Measurements from ENCODE around the gene CYP4B1.

The CYP4B1 gene

DNA sequence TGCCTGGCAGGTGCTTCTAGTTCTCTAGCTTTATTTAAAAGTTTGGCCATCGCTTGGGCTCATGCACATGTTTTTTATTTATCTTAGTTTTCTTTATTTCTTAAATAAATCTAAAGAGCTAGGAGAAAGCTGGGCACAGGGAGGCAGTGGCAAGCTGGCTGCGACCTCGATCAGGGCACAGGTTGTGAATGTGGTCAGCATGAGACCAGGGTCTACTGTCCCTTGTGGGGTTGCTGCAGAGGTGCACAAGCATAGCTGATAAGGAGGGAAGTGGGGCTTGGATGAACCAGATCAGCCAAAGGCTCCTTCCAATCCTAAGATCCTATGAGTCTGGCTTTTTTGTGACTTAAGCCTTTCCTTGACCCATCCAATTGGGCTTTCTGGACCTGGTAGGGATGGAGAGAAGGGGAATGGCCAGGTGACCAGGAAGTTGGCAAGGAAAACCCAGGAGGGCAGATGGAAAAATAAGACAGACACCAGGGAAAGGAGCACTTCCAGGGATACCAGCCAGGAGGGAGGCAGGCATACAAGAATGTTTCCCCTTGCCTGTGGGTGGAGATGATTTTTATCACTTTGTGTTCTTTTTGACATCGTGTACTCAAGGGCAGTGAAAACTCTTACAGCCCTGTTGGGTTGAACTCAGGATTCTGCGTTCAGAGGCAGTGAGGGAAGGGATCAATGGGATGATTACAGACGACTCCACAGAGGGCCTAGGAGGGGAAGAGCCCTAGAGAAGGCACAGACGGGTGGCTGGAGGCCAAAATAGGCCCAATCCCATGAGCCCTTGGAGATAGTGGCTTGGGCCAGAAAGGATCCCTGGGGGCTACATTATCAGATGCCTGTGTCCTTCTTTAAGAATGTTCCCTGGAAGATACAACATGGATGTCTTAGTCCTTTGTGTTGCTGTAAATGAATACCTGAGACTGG, 8.5 kb downstream of the CYP4B1 start:
- 90% methylated on average over 6 of the region's 7 CpGs for WGBS
- Histone ChIP-seq H3K9ac (ENCODE audit: low read depth, low read length) (no peak overlapping the region), H3K4me3 (ENCODE audit: low read length) (no peak overlapping the region), H3K27ac (ENCODE audit: low read depth, low read length) (no peak overlapping the region), H3K9me3 (ENCODE audit: insufficient read depth, low read depth, low read length) (no peaks in the 10 kb centered on the region), H3K27me3 (ENCODE audit: insufficient read depth, low read length) (no peaks in the 10 kb centered on the region), H3K4me1 (ENCODE audit: insufficient read depth, low read length) (no peaks in the 10 kb centered on the region), H3K36me3 (ENCODE audit: insufficient read depth, low read length) (no peaks in the 10 kb centered on the region)

DNA sequence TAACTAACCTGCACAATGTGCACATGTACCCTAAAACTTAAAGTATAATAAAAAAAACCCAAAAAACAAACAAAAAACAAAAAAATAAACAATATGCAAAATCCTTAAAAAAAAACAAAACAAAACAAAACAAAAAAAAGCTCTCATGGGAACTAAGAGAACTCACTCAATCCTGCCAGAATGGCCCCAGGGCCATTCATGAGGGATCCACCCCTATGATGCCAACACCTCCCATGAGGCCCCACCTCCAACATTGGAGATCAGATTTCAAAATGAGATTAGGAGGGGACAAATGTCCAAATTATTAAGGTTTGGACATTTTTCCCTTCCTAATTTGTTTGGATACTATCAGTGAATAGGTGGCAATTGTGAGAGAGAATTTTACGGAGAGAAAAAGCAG, 10.2 kb downstream of the CYP4B1 start:
- no CpG with 5 or more reads among the region's 1 CpG for WGBS
- no peaks in the 10 kb centered on the region for H3K9me3 ChIP-seq (ENCODE audit: insufficient read depth, low read depth, low read length)
- no peak overlapping the region for H3K9ac ChIP-seq (ENCODE audit: low read depth, low read length)
- no peak overlapping the region for H3K4me3 ChIP-seq (ENCODE audit: low read length)
- H3K27ac ChIP-seq (ENCODE audit: low read depth, low read length): no peak overlapping the region
- H3K27me3 ChIP-seq (ENCODE audit: insufficient read depth, low read length): no peaks in the 10 kb centered on the region
- no peaks in the 10 kb centered on the region for H3K36me3 ChIP-seq (ENCODE audit: insufficient read depth, low read length)
- H3K4me1 ChIP-seq (ENCODE audit: insufficient read depth, low read length): no peaks in the 10 kb centered on the region

DNA sequence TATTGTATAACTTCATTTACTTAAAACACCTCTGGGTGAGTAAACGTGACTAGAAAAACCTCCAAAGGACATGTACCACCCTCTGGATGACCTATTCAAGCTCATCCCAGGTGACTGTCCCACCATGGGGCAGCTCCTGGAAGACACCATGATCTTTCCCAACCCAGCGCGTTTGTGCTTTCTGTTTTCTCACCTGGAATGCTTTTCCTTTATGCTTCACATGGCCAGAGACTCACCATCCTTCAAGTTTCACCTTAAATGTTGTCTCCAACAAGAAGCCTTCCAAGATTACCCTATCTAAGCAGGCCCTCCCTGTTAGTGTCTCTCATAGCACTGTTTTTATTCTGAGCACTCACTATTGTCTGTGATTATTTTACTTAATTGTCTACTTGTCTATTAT, 11.1 kb downstream of the CYP4B1 start:
- 92% methylated on average over 3 of the region's 3 CpGs for WGBS
- H3K27ac ChIP-seq (ENCODE audit: low read depth, low read length): no peak overlapping the region
- no peak overlapping the region for H3K4me3 ChIP-seq (ENCODE audit: low read length)
- H3K4me1 ChIP-seq (ENCODE audit: insufficient read depth, low read length): no peaks in the 10 kb centered on the region
- H3K9me3 ChIP-seq (ENCODE audit: insufficient read depth, low read depth, low read length): no peaks in the 10 kb centered on the region
- H3K27me3 ChIP-seq (ENCODE audit: insufficient read depth, low read length): no peaks in the 10 kb centered on the region
- no peak overlapping the region for H3K9ac ChIP-seq (ENCODE audit: low read depth, low read length)
- no peaks in the 10 kb centered on the region for H3K36me3 ChIP-seq (ENCODE audit: insufficient read depth, low read length)

DNA sequence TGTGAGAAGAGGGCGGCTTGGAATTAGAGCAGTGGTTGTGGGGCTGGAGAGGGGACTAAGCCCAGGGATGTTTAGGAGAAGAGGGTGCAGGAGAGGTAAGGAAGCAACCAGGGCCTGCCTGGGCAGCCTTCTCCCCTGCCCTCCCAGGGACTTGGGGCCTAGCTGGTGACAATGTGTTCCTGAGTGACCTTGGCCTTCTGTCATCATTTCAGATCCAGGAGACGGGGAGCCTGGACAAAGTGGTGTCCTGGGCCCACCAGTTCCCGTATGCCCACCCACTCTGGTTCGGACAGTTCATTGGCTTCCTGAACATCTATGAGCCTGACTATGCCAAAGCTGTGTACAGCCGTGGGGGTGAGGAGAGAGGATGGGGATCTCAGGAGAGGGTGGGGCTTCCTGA, 11.8 kb downstream of the CYP4B1 start:
- Histone ChIP-seq H3K4me1 (ENCODE audit: insufficient read depth, low read length) (no peaks in the 10 kb centered on the region), H3K27ac (ENCODE audit: low read depth, low read length) (no peak overlapping the region), H3K9me3 (ENCODE audit: insufficient read depth, low read depth, low read length) (no peaks in the 10 kb centered on the region), H3K4me3 (ENCODE audit: low read length) (no peak overlapping the region), H3K9ac (ENCODE audit: low read depth, low read length) (no peak overlapping the region), H3K27me3 (ENCODE audit: insufficient read depth, low read length) (no peaks in the 10 kb centered on the region), H3K36me3 (ENCODE audit: insufficient read depth, low read length) (no peaks in the 10 kb centered on the region)
- WGBS: 93% methylated on average over 5 of the region's 5 CpGs

DNA sequence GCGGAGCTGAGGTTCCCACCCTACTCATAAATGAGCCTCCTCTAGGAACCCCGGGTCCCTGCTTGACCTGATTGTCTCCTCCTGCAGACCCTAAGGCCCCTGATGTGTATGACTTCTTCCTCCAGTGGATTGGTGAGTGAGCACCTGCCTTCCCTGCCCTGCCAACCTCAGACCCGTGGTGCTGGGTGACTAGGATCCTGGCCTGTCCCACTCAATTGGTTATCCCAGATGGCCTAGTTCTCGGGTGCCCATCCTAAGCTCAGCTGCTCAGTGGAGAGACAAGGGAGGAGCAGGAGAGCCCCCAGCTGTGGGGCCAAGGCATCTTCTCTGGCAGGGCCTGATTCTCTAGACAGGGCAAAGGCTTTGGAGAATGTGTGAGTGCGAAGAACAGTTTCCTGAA, 12.2 kb downstream of the CYP4B1 start:
- 87% methylated on average over 5 of the region's 5 CpGs for WGBS
- Histone ChIP-seq H3K9ac (ENCODE audit: low read depth, low read length) (no peak overlapping the region), H3K9me3 (ENCODE audit: insufficient read depth, low read depth, low read length) (no peaks in the 10 kb centered on the region)

DNA sequence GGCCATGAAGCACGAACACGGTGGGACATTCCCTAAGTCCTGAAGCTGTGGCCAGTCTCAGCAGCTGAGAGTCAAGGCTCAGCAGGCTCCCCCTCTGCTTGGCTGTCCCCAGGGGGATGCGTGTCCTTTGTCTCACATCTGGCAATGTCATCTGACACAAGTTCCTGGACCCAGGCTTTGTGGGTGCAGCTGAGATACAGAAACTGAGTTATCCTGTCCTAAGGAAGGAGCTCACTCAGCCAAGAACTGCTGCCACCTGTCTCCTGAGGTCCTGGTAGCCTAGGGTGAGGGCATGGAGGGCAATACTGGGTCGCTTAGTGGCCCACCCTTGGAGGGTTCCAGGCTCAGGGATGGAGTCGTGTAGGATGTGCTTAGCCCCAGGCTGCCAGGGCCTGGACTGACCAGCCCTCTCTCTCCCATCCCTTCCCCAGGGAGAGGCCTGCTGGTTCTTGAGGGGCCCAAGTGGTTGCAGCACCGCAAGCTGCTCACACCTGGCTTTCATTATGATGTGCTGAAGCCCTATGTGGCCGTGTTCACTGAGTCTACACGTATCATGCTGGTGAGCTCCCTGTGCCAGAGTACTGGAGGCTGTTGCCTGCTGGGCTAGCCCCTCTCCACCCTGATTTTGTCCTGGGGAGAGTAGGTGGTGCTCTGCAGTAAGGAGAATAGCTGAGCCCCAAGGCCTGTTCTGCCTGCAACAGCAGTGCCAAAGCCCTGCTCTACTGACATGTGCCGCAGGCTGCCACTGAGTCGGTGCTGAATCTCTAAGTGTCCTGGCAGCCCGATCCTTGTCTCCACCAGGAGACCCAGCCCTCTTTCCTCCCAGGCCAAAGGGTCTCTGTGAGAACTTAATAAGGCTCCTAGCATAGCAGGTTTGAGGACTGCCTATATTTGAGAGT, 13.5 kb downstream of the CYP4B1 start:
- Histone ChIP-seq H3K9me3 (ENCODE audit: insufficient read depth, low read depth, low read length) (no peaks in the 10 kb centered on the region), H3K36me3 (ENCODE audit: insufficient read depth, low read length) (no peaks in the 10 kb centered on the region), H3K4me3 (ENCODE audit: low read length) (no peak overlapping the region), H3K27ac (ENCODE audit: low read depth, low read length) (no peak overlapping the region), H3K9ac (ENCODE audit: low read depth, low read length) (no peak overlapping the region), H3K4me1 (ENCODE audit: insufficient read depth, low read length) (no peaks in the 10 kb centered on the region), H3K27me3 (ENCODE audit: insufficient read depth, low read length) (no peaks in the 10 kb centered on the region)
- WGBS: 94% methylated on average over 11 of the region's 11 CpGs

More for the DNA sequence above, 12.2 kb downstream of the CYP4B1 start:
- Histone ChIP-seq H3K36me3 (ENCODE audit: insufficient read depth, low read length) (no peaks in the 10 kb centered on the region), H3K4me3 (ENCODE audit: low read length) (no peak overlapping the region), H3K27me3 (ENCODE audit: insufficient read depth, low read length) (no peaks in the 10 kb centered on the region), H3K27ac (ENCODE audit: low read depth, low read length) (no peak overlapping the region), H3K4me1 (ENCODE audit: insufficient read depth, low read length) (no peaks in the 10 kb centered on the region)

DNA sequence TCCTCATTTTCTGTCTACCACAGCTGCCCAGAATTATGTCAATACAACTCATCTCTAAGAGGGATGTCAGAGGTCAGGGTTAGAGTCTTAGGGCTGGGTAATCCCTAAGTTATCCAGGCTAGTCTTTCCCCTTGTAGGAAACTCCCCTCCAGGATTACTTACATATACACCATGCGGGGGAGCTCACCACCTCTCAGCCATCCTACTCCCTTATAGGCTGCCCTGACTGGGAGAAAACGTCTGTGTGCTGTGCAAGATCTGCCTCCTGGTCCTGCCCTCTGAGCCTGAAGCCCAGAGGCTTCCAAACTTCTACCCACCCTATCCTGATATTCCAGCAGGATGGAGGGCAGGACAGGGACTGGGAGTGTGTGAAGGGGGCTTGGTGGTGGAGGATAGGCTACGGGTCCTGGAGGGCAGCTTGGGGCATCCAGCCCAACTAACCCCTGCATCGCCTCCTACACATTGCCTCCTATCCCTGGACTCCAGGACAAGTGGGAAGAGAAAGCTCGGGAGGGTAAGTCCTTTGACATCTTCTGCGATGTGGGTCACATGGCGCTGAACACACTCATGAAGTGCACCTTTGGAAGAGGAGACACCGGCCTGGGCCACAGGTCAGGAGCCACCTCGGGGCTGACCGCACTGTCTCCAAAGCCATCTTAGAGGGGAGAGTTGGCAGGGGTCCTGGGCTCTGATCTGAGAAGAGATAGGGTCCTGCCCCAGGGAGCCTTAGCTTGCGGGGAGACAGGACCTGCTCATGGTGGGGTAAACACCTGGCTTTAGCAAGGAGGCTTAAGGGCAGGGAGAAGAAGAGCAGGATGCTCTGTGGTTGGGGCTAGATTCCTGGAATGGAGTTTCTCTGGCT, 14.4 kb downstream of the CYP4B1 start:
- Histone ChIP-seq H3K36me3 (ENCODE audit: insufficient read depth, low read length) (no peaks in the 10 kb centered on the region), H3K27me3 (ENCODE audit: insufficient read depth, low read length) (no peaks in the 10 kb centered on the region), H3K9ac (ENCODE audit: low read depth, low read length) (no peak overlapping the region), H3K4me3 (ENCODE audit: low read length) (no peak overlapping the region), H3K9me3 (ENCODE audit: insufficient read depth, low read depth, low read length) (no peaks in the 10 kb centered on the region), H3K4me1 (ENCODE audit: insufficient read depth, low read length) (no peaks in the 10 kb centered on the region), H3K27ac (ENCODE audit: low read depth, low read length) (no peak overlapping the region)
- 92% methylated on average over 9 of the region's 11 CpGs for WGBS

DNA sequence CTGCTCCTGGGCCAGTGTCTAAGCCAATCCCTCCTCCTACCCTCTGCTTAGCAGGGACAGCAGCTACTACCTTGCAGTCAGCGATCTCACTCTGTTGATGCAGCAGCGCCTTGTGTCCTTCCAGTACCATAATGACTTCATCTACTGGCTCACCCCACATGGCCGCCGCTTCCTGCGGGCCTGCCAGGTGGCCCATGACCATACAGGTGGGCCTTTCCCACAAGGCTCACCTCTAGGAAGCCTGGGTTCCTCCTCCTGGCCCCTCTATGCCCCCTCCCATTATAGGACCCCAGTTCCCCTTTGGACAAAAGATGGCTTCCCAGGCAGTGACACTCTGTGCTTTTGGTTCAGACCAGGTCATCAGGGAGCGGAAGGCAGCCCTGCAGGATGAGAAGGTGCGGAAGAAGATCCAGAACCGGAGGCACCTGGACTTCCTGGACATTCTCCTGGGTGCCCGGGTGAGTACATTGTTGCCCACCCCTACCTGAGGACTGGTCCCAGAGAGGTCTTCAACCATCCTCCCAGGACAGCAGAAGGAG, 15.1 kb downstream of the CYP4B1 start:
- 91% methylated on average over 9 of the region's 9 CpGs for WGBS
- H3K4me1 ChIP-seq (ENCODE audit: insufficient read depth, low read length): no peaks in the 10 kb centered on the region
- no peak overlapping the region for H3K4me3 ChIP-seq (ENCODE audit: low read length)
- no peaks in the 10 kb centered on the region for H3K36me3 ChIP-seq (ENCODE audit: insufficient read depth, low read length)
- H3K9ac ChIP-seq (ENCODE audit: low read depth, low read length): no peak overlapping the region
- H3K27ac ChIP-seq (ENCODE audit: low read depth, low read length): no peak overlapping the region
- H3K27me3 ChIP-seq (ENCODE audit: insufficient read depth, low read length): no peaks in the 10 kb centered on the region
- no peaks in the 10 kb centered on the region for H3K9me3 ChIP-seq (ENCODE audit: insufficient read depth, low read depth, low read length)

DNA sequence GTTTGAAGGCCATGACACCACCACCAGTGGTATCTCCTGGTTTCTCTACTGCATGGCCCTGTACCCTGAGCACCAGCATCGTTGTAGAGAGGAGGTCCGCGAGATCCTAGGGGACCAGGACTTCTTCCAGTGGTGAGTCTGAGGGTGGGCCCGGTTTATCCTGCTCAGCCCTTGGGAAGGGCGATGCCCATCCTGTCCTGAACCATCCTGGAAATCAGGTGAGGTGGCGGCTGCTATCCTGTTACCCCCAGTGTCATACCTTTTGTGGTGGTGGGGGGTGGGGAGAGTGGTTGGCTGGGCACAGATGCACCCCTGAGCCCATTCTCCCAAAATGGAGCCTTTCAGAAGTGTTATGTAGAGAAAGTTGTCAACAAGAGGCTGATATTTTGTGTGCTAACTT, 16.3 kb downstream of the CYP4B1 start:
- no peak overlapping the region for H3K4me3 ChIP-seq (ENCODE audit: low read length)
- H3K9me3 ChIP-seq (ENCODE audit: insufficient read depth, low read depth, low read length): no peaks in the 10 kb centered on the region
- H3K27me3 ChIP-seq (ENCODE audit: insufficient read depth, low read length): no peaks in the 10 kb centered on the region
- no peak overlapping the region for H3K27ac ChIP-seq (ENCODE audit: low read depth, low read length)
- 91% methylated on average over 6 of the region's 6 CpGs for WGBS
- H3K9ac ChIP-seq (ENCODE audit: low read depth, low read length): no peak overlapping the region
- H3K36me3 ChIP-seq (ENCODE audit: insufficient read depth, low read length): no peaks in the 10 kb centered on the region
- no peaks in the 10 kb centered on the region for H3K4me1 ChIP-seq (ENCODE audit: insufficient read depth, low read length)

DNA sequence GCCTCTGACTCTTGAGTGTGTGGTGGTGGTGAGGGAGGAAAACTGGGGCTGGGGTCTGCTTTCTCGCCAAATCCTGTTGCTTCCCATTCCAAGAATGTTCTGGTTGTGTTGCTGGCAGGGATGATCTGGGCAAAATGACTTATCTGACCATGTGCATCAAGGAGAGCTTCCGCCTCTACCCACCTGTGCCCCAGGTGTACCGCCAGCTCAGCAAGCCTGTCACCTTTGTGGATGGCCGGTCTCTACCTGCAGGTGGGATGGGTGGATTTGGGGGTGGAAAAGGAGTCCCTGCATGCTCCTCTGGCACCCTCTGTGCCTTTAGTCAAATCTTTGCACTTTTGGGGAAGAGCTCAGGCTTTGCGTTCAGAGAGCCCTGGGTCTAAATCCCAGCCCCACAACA, 18.1 kb downstream of the CYP4B1 start:
- no peaks in the 10 kb centered on the region for H3K36me3 ChIP-seq (ENCODE audit: insufficient read depth, low read length)
- 93% methylated on average over 5 of the region's 5 CpGs for WGBS
- H3K4me3 ChIP-seq (ENCODE audit: low read length): no peak overlapping the region
- H3K9ac ChIP-seq (ENCODE audit: low read depth, low read length): no peak overlapping the region
- H3K27ac ChIP-seq (ENCODE audit: low read depth, low read length): no peak overlapping the region
- no peaks in the 10 kb centered on the region for H3K9me3 ChIP-seq (ENCODE audit: insufficient read depth, low read depth, low read length)
- H3K4me1 ChIP-seq (ENCODE audit: insufficient read depth, low read length): no peaks in the 10 kb centered on the region
- no peaks in the 10 kb centered on the region for H3K27me3 ChIP-seq (ENCODE audit: insufficient read depth, low read length)
